ENCODE measurements around the gene ZC3HAV1. TPM values are rescaled to one million over a fixed set of nuclear protein-coding genes. Genes with fewer than 3 reads are reported as not detected.

ZC3HAV1 gene
- 28.3 to 35.6 TPM (median 34.3 TPM) in 5 replicates for total RNA-seq (2022; extraction: Qiagen RNA extraction; ENCODE audit: low read depth)

DNA sequence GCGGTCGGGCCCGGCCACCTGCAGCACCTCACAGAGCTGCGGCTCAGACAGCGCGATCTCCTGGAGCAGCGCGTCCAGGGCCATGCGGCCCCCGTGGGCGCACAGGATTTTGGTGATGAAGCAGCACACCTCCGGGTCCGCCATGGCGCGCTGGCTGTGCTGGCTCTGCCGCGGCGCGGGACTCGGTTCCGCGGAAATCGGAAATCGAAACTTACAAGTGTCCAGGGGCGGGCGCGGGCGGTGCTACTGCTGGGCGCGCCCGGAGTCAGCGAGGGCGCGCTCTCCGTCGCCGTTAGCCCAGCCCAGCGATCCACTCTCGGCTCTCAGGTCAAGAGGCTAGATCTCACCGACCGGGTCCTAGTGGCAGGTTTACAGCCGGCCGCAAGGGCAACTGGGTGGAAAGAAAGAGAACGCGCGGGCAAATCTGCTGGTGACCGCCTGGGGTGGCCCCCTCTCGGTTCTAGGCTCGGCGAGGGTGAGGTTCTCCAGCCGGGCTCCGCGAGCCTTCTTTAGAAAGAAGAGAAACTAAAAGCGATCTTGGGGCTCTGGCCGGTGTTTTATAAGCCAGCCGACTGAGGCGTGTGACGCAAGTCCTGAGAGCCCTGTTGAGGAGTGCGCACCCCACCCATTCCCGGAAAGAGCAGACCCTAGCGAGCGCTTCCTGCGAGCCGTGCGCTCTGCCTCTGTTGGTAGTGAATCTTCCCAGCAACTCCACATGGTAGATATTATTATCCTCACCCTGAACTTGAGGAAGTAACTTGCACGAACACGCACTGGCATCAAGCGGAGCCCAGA lies at the start of gene ZC3HAV1:
Gene ZC3HAV1, minus strand, starts transcription at position 533 of the 795 bp plus-strand sequence. Its CDS starts 389 bp downstream, at position 144.

DNA sequence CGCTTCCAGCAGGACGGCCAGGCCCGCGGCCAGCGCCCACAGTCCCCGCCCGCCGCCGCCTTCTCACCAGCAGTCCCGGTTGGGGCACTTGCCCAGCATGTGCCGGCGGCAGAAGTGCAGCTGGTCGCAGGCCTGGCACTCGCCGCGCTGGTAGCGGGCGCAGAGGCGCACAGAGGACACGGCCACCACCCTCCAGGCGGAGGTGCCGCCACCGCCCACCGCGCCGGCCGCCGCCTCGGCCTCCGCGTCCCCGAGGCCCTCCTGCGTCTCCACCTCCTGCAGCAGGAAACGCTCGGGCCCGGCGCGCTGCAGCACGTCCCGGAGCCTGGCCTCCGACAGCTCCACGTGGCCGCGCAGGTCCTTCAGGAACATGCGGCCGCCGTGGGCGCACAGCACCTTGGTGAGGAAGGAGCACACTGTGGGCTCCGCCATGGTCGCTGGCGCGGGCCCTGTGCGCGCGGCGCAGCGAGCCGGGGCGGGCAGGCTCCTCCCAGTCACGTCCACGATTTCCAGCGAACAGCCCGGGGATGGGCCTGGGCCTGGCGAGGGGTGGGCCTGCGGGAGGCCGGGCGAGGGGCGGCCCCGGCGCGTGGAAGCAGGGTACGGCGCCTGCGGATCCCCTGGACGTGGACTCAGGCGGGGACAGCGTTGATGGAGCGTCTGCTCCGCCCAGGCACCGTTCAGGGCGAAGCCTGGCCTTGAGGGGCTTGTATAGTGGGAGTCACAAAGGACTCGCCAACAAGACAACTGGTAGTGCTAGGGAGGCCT lies 73.8 kb downstream of the ZC3HAV1 start, which contains the start of gene ZC3HAV1L:
Gene ZC3HAV1L, minus strand, starts transcription at position 457 of the 768 bp plus-strand sequence. Its CDS starts 25 bp downstream, at position 432.

Other genes with a start within 250 kb of the ZC3HAV1 start
- 4.2 to 8.6 TPM (median 6.5 TPM) in 5 replicates for gene KIAA1549, start 128.3 kb downstream of the ZC3HAV1 start, total RNA-seq (2022; extraction: Qiagen RNA extraction; ENCODE audit: low read depth)
- gene ZC3HAV1L, start 73.7 kb downstream of the ZC3HAV1 start, total RNA-seq (2022; extraction: Qiagen RNA extraction; ENCODE audit: low read depth) = 4.2 to 9.8 TPM (median 6.5 TPM) in 5 replicates
- 1.6 to 3.6 TPM (median 2.7 TPM) in 5 replicates for gene UBN2, start 121.5 kb upstream of the ZC3HAV1 start, total RNA-seq (2022; extraction: Qiagen RNA extraction; ENCODE audit: low read depth)
- gene FMC1, start 231.6 kb upstream of the ZC3HAV1 start, total RNA-seq (2022; extraction: Qiagen RNA extraction; ENCODE audit: low read depth) = 10.4 to 40.1 TPM (median 26.5 TPM) in 5 replicates